DMS114 treated with DMSO at 0.1 percent for 48 hours (cell line): ENCODE measurements around the gene SP140.
"Not testable (repeated sequence)": the region's sequence is repeated elsewhere in the genome, so short reads cannot be mapped to it uniquely, and the experiment has no call there.

Experiments used
- DNase-seq: peaks from one replicate; lab custom pipeline; 2025; ENCODE audit not compliant: unreplicated experiment; lab: John Stamatoyannopoulos, UW

The SP140 gene

DNA sequence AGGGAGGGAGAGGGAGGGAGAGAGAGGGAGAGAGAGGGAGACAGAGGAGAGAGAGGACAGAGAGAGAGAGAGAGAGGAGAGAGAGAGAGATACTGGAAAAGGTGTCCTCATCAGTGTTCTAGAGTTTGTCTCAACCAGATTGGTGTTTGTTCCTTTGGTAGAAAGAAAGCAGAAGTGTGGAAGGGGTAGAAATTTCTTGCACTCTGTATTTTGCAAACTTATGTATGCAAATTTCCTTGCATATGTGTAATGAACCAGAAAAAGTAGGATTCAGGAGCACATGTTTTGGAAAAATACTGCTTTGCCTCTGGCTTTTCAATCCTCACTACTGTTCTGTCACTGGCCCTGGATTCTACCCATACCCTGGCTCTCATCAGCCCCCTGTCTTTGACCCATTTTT lies 1.1 kb upstream of the SP140 start:
- DNase-seq = no peak

DNA sequence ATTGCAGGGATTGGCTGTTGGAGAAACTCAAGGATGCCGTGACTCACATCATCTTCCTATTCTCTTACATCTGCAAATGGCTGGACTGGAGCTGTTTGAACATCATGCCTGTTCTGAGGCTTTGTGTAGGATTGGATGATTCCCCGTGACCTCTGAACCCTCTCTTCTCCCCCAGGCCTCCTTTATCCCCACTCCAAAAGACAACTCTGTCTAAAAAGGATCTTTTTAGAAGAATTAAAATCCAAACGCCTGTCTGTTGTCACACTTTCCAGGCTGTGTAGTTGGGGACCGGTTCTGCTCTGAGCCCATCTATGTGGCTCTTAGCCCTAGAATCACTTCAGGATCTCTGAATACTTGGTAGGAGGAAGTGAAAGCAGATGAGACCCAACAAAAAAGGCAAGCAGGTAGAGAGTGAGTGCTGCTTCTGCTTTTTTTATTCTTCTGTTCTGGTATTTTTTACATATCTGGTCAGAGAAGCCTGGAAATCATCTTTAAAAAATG lies 565 bp downstream of the SP140 start:
- DNase-seq = no peak

DNA sequence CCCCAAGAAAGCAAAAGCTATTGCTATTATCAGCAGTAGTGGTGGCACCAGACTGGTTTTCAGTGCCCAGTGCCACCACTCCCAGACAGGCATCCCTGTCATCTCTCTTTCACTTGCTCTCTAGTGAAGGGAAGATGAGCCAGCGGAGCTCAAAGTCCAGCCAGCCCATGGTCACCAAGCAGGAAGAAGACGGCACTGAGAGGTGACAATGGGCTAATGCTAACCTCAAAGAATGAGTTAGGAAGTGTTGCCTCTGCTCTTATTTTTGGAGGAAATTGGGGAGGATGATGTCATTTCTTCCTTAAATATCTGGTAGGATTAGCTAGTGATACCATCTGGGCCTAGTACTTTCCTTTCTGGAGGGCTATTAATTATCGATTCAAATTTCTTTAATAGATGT lies 1.7 kb downstream of the SP140 start:
- no peak for DNase-seq

DNA sequence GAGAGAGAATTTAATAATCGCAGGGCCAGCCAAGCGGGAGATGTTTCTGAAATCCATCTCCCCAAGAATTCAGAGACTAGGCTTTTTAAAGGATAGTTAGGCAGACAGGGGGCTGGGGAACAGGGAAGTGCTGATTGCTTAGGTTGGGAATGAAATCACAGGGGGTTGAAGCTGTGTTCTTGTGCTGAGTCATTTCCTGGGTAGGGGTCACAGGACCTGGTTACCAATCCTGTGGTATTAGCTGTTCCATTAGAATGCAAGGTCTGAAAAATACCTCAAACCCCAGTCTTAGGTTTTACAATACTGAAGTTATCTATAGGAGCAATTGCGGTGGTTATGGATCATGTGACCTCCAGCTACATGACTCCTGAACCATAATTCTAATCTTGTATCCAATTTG lies 4.6 kb downstream of the SP140 start:
- no peak for DNase-seq

DNA sequence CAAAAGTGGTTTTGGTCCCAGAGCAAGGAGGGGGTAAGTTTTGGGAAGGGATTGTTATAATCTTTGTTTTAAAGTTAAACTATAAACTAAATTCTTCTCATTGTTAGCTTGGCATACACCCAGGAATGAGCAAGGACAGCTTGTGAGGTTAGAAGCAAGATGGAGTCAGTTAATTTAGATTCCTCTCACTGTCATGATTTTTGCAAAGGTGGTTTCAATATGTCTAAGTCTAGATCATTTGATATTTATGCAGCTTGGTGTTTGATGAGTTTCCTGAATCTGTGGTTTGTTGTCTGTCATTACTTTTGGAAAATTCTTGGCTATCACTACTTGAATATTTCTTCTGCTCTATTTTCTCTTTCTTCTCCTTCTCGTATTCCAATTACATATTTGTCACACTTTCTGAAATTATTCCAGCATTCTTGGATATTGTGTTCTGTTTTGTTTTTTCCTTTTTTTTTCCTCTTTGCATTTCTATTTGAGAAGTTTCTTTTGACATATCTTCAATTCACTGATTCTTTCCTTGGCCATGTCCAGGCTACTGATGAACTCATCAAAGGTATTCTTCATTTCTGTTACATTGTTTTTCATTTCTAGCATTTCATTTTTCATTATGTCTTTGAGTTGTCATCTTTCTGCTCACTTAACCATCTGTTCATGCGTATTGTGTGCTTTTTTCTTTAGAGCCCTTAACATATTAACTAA lies 5.1 kb downstream of the SP140 start:
- DNase-seq = no peak

DNA sequence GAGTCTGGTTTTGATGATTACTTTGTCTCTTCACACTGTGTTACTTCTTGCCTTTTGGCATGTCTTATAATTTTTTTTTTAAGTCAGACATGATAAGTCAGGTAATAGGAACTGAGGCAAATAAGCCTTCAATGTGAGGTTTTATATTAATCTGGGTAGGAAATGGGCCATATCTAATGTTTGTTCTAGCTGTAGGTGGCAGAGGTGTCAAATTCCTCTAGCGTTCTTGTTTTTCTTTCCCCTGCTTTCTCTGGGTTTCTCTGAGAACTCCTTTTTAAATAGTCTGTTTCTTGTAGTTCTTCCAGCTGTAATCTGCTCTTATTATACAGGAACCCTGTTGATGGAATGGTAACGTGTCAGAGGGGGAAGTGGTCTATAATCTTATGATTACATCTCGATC lies 5.7 kb downstream of the SP140 start:
- DNase-seq = no peak

DNA sequence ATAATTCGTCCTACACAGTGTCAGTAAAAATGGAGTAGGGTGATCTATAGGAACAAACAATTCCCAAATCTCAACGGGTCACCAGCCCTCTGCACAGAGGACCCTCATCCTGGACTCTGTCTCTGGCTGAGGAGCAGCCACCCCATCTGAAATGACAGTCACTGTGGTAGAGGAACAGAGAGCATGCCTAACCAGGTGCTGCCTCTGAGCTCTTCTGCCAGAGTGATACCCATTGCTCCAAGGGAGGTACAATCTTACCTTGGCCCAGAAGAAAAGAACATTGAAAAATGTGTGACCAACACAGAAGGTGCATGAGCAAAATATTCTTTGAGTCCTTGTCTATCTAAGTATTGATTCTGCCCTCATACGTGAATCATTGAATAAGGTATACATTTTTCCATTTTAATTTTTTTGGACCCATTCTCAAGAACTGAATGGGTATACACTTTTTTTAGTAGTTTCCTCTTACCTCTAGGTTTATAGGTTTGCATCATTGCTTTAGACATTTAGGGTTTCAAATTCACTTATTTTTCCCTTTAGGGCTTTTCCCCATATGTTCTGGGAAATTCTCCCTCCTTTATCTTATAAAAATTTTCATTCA lies 8.7 kb downstream of the SP140 start:
- DNase-seq = no peak

DNA sequence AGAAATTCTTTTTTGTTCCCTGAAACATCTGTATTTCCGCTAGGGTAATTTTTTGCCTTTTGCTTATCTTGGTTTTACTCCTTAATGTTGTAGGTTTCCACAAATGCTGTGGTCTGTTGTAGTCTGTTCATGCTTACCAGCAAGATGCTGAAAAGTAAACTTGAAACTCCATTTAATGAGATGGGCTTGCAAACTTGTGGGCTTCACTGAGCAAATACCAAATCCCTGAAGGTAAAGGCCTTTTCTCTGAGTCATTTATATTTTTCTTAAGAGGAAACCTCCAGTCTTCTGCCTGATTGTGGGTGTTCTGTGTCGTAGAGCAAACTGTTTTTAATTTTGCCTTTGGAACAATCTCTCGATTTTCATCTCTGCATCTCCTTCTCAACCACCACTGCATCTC lies 9.3 kb downstream of the SP140 start:
- no peak for DNase-seq

DNA sequence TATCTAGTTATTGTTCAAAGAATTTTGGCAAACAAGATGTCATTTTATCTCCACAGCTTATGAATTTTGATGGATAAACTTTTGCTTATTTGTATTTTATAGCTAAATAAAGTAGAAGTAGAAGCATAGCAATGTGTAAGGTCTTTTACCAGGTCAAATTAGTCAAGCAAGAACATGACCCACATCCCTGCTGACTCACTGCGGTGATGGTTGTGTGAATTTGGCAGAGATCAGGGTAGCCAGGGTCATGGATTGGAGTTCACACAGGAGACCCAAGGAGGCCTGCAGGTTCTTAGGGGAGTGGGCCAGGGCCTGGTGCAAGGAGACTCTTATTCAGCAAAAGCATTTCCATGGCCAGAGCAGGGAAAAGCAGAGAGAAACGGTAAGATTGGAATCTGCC lies 18.7 kb downstream of the SP140 start:
- no peak for DNase-seq

DNA sequence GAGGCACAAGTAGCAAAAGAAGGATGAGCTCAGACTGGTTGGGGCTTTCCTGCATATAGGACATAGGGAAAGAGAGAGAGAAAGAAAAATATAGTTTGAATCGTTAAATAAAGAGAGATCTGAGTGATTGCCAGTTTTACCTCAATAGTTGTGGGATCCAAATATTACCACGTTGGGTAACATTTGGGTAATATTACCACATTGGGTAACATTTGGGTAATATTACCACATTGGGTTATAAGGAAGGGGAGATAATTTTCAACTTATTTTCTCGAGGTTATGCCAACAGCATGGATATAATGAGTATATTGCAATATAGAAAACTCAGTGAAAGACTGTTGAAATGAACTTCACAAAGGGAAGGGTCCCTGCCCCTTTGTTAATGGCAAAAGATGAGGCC lies 20.7 kb downstream of the SP140 start:
- DNase-seq = no peak

DNA sequence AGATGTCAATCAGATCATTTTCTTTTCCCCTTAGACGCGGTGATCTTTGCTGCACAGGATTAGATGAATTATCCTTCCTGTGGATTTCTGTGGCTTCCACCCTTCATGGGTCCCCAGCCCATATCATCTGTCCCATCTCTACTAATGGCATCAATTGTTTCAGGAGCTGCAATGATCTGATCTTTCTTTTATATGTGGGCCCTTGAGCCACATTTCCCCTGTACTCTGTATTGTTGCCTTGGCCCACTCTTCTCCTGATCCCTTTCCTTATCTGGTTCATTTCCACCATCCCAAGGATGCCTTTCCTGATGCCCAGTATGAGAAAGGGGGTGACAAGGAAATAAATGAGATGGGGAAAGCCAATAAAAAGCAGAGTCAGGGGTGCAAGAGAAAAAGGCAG lies 24.7 kb downstream of the SP140 start:
- DNase-seq = no peak

DNA sequence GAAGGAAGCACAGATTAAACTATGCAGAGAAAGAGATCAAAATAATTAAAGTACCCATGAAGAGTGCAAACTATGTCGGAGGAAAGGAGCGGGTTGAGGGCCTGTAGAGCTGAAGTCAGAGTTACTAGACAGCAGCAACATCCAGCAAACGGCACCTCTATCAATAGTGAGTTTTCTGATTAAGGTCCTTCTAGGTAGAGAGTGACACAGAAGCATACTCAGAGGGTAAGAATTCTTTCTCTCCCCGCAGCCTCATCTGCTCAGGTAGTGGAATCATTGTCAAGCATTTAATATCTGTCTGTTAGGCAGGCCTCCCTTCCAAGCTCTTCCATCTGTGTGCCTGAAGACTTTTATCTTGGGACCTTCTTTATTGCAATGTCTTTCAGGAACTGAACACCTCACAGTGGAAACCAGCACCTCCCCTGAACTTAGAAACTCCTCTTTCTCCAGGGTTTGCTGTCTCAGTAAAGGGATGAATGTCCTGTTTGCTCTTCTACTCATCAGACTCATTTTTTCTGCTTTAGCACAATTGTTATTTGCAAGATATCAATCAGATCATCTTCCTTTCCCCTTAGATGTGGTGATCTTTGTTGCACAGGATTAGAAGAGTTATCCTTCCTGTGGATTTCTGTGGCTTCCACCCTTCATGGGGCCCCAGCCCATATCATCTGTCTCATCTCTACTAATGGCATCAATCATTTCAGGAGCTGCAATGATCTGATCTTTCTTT lies 28.8 kb downstream of the SP140 start:
- no peak for DNase-seq

DNA sequence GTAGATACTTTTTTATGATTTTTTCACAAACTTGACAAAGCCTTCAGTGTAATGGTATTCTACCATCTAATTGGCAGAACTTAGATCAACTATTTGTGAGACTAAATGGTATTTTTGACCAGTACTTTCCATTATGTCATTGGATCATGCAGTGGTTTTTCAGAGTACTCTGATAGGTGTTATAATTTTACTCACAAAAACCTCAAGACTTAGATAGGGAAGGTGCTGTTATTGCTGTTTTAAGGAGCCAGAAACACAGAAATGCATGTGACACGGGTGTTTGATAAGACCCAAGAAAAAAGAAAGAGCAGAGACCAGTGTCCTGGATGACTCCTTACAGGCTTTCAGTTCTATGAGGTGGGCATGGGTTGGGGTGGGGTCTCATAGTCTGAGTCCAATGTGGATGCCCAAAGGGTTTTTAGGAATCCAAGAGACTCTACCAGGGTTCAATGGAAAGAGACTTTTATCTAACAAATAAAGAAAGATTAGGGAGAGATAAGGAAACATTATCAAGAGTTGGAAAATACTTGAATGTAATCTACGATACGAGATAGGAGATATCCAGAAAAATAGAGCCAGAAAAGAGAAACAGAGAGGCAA lies 31.3 kb downstream of the SP140 start:
- DNase-seq = no peak

DNA sequence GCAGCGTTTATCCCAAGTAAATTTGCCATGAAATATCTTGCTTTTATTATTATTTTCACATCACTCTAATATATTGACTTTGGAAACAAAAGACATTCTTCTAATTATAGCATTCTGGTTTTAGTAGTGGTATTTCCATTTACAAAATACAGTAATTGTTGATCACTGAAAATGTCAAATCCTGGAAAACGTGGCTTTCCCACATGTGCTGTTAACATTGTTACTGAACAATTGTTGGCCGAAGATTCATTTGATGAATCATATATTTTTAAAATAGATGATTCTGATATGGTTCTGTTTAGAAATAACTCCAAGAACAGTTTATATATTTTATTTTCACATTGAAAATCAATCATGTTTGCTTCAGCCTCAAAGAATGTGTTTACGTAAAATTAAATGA lies 32.9 kb downstream of the SP140 start:
- DNase-seq = no peak

DNA sequence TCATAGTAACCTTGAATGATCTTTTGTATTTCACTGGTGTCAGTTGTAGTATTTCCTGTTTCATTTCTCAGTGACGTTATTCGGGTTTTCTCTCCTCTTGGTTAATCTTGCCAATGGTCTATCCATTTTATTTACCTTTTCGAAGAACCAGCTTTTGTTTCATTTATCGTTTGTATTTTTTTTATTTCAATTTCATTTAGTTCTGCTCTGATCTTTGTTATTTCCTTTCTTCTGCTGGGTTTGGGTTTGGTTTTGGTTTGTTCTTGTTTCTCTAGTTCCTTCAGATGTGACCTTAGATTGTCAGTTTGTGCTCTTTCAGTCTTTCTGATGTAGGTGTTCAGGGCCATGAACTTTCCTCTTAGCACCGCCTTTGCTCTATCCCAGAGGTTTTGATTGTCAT lies 36.7 kb downstream of the SP140 start:
- DNase-seq = no peak

DNA sequence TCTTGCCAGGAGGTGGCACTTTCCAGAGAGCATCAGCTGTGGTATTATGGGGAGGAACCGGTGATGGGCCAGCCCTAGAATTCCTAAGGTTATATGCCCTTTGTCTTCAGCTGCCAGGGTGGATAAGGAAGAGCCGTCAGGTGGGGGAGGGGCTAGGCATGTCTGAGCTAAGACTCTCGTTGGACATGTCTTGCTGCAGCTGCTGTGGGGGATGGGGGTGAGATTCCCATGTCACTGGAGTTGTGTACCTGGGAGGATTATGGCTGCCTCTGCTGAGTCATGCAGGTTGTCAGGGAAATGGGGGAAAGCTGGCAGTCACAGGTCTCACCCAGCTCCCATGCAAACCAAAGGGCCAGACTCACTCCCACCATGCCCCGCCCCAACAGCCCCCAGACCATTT lies 39.4 kb downstream of the SP140 start:
- not testable (repeated sequence) for DNase-seq

DNA sequence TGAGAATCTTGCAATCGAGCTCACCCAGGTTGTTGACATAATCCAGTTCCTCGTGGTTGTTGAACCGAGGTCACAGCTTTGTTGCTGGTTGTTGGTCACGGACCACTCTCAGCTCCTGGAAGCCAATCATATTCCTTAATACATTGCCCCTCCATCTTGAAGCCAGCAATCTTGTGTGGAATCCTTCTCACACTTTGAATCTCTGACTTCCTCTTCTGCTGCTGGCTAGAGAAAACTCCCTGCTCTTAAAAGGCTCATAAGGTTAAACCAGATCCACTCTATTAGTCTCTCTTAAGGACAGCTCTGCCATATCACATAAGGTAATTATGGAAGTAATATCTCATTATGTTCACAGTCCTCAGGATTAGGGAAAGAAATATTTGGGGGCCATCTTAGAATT lies 41.1 kb downstream of the SP140 start:
- DNase-seq = no peak

DNA sequence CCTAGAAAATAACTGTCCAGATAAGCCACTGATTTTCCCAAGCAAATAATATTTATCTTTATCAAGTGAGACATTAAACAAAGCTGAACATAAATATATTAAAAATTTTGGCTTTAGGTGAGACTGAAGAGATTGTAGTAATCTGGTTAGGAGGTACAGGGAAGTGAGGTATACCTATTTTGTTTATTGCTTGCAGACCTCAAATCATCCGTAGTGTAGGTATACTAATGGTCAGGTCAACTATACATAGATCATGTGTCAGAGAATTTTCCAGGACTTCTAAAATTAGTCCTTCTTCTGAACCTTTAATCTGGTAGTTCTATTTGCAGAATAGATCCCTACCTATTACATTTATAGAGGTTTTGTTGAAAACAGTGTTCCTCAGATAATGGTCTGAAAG lies 41.5 kb downstream of the SP140 start:
- DNase-seq = no peak

DNA sequence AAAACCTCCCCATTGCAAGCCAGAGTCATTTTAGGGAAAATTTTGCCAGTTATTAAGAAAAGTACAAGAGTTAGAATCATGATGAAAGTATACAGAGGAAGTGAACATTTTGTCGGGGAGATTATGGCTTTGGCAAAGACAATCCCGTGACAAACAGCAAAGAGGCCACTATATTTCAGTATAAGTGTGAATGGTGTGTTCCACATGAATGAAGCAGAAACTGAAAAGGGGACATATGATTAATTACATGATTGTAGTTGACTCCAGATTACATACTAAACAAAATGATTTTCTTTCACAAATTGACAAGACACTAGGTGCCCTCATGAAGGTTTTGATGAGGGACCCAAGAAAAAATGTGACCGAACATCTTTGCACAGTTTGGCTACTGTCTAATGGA lies 42.0 kb downstream of the SP140 start:
- DNase-seq = no peak

DNA sequence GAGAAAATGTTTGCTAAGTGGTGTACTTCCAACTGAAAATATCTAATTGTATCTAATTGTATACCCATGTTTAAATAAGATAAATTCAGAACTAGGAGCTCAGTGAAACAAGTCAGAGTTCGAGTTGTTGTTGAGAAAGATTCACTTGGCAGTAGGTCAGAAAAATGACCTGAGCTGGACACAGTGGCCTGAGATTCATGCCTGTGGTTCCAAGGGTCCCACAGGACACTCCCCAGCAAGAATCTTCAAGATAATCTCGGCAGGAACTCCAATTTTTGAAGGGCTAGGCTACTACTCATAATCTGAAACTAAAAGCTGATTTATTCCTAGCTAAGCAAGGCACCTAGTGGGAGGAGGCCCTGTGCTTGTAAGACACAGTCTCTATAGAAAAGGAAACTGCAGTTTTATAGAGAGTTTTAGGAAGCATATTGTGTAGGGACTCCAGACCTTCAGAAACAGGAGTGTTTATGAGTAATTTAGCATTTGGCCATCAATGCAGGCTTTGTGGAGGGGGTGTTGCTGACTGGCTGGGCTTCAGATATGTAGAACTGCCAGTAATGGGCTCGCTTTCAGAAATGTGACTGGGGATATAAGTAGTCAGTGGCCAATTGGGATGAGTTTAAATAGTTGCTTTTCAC lies 43.2 kb downstream of the SP140 start:
- no peak for DNase-seq

DNA sequence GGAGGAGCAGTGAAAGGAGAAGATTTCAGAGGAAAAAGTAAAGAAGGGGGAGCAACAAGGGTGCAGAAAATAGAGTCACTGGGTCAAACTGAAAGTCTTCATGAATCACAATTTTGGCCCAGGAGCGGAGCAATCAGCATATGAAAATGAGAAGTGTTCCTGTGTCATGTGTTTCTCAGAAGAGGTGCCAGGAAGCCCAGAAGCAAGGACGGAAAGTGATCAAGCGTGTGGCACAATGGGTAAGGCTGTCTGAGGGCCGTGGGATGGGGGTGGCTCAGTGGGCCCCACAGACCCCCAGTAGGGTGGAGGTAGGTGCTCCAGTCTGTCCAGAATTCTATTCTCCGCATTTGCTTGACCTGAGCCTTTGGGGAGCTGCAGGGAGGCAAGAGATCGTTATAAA lies 44.2 kb downstream of the SP140 start:
- DNase-seq = no peak
